Endometrial microvascular endothelial cells (primary cell): ENCODE results near the gene KCNA10. TPM values are rescaled to one million over a fixed set of nuclear protein-coding genes. Genes with fewer than 3 reads are reported as not detected.

ENCODE experiments used
- in situ Hi-C: cut with HindIII; loops from 2 replicates; pipeline ENCODE4 v1.10.0; 2017; ENCODE audit warnings: low sequenced_read_pairs, low pct_unique_long_range_greater_than_20kb; ENCODE audit errors: inconsistent ontology term
- total RNA-seq: library from RNA; depleted of rRNA; stranded (reverse); fragments of >200 nt; gene quantifications from one replicate; pipeline ENCODE4 v1.2.3, GENCODE V29; 2015; ENCODE audit errors: inconsistent ontology term

Gene KCNA10
- total RNA-seq, 1 donor from 2014 or later = not detected

- in situ Hi-C loops = no loop called here
These were observed 14.7 kb downstream of the KCNA10 start for GRCh38 chr1:110504226-110504625.

DNA sequence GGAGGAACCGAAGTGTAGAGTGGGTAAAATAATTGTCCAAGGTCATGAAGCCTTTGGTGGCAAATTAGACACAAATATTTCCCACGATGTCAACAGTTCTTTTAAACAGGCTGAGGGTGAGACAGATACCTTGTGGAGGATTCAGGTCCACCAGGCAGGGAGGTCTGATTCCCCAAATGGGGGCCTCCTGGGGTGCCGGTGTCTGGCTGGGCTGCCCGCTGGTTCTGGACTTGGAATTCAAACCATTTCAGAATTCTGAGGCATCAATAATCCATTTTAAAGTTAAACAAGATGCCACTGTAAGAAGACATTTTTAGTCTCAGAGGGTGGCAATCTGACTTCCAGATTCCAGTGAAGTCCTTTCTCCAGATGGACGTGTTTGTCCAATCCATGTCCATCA lies 15.5 kb downstream of the KCNA10 start:
- in situ Hi-C loops = no loop called here

- in situ Hi-C loops = no loop called here
These were observed 16.4 kb downstream of the KCNA10 start for GRCh38 chr1:110502402-110503151.

GRCh38 chr1:110501488-110502132 lies 17.4 kb downstream of the KCNA10 start:
- in situ Hi-C loops = no loop called here

GRCh38 chr1:110498270-110498669 lies 20.7 kb downstream of the KCNA10 start:
- in situ Hi-C loops = no loop called here

GRCh38 chr1:110495926-110496600 lies 22.9 kb downstream of the KCNA10 start:
- in situ Hi-C loops = no loop called here

DNA sequence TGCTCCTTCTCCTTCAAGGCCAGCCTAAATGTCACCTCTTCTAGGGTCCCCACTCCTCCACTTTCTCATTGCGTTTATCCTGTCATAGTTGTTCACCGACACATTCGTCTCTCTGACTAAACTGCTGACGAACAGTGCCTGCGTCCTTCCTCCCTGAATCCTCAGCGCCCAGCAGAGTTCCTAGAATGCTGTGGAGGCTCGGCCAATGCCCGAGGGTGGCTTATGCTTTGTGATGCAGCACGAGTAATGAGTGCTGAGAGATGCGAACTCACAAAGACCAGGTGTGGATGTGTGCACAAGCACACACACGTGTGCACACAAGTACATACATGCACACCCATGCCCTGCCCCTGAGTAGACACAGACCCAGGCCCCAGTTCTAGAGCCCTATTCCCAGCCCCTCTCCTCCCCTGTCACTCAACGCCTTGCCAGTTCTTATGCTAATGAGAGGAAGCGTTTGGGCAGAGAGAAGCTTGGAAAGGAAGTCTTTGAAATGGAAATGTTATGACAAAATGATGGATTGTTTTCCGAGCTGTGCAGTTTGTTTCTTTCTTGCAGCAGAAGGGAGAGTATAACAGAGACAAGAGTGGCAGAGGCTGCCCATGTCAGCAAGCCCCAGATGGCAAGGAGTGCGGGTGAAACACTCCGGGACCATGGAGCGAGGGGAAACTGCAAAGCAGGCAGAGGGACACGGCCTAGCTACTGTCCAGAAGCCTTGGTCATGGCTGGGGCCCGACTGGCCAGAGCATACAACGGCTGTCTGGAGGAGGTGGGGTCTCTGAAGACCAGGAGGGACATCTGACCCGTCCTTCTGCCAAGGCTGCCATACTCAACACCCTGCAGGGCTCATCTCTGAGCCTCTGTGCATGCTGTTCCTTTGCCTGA lies 24.2 kb downstream of the KCNA10 start:
- in situ Hi-C loops = no loop called here

DNA sequence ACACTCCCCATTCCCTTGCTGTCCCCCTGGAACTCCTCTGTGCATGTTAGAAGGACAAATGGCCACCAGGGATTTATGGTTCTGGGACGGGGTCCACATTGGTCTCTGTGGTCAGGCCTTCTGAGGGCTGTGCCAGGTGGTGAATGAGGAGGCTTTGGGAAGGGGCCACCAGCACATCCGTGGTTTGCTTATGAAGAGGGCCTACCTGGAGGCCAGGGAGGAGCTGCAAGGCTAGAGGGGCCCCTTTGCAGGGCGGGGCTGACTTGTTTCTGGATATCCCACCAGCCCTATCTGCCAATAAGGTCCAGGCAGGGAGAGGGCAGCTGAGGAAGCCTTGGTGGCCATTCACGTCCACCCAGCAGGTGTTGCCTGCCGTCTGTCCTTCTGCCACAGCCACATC lies 24.9 kb downstream of the KCNA10 start:
- in situ Hi-C loops = no loop called here

- in situ Hi-C loops = no loop called here
These were observed 25.8 kb downstream of the KCNA10 start for GRCh38 chr1:110493059-110493699.

DNA sequence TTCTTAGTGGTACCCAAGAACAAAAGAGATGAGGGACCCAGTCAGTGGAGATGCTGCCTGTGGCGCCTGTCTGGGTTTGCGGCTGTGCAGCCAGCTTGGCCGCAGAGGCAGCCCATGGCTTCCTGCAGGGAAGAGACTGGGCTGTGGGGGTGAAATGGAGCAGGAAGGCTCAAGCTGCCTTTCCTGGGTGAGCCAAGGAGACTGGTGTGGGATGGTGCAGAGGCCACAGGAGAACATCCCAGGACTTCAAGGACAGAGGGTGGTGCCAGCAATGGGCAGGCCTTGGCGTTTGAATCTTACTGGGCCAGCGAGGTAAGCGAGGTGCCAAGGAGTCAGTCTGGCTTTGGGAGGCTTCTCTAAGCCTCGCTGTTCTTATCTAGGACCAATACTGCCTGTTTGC lies 26.4 kb downstream of the KCNA10 start:
- in situ Hi-C loops = no loop called here

DNA sequence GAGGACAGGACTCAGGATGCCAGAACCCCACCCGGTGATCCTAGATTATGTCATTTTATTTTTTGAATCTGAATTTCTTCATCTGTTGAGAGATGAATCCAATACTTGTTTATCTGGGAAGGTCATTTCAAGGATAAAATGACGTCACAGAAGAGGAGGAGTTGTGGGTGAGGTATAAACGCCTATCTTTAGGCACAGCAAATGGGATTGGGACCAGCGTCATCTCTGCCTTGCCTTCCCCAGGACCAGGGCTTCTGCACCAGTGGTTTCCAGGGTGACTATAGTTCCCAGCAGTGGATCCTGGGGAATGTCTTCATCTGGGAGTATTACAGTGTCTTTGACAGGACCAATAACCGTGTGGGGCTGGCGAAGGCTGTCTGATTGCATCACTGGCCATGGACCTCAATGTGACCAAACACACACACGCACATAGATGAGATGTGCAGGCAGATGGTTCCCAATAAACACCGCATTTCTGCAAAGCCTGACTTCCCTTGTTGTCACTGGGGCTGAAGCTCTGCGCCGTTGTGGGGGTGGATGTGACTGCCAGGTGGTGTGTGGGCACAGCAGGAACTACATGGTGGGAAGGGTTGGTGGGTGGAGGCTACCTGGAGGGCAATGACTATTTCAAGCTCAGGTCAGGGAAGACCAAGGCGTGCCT lies 28.1 kb downstream of the KCNA10 start:
- in situ Hi-C loops = no loop called here

- in situ Hi-C loops = no loop called here
These were observed 28.9 kb downstream of the KCNA10 start for GRCh38 chr1:110489973-110490542.

DNA sequence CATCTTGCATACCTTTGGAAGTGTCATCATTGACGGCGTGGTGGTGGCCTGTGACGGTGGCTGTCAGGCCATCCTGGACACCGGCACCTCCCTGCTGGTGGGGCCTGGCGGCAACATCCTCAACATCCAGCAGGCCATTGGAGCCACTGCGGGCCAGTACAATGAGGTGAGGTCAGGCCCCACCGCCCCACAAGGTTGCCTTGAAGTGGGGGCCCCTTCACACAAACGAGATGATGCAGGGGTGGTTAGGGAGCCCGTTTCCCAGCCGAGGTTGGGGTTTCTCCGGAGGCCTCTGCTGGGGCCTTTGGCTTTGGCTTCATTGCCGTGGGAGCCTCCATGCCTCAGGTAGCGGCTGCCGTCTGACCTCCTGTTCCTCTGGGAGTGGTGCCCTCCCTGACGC lies 29.6 kb downstream of the KCNA10 start:
- in situ Hi-C loops = no loop called here

DNA sequence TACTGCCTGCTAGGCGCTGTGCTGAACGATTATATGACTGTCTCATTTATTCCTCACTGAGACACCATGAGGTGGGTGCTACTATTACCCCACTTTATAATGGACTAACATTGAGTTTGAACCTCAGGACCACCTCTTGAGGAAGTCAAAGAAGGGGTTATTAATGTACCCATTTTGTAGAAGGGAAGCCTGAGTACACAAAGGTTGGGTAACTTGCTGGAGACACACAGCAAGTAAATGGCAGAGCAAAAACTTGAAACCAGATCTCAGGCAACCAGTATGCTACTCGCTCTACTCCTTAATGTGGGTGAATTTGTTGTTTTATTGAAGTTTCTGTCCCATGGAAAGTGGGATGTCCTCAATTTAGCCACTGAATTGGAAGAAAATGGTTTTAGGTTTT lies 30.1 kb downstream of the KCNA10 start:
- in situ Hi-C loops = no loop called here

DNA sequence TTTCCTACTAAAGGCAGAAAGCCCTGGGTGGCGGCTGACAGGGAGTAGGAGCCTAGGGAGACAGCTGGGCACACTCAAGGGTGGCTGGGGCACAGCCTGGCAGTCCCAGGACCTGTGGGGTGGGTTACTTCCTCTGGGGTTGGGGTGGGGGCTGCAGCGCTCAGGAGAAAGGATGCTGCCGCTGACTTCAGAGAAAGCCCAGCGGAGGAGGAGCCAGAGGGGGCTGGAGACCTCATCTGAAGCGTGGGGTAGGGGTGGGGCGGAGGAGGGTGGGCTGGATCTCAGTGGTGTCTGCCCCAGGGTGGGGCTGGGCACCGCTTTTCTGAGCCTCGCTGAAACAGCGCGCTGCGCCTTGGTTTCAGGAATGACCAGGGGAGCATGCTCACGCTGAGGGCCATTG lies 30.8 kb downstream of the KCNA10 start:
- in situ Hi-C loops = no loop called here

- in situ Hi-C loops = no loop called here
These were observed 31.2 kb downstream of the KCNA10 start for GRCh38 chr1:110487726-110488125.

DNA sequence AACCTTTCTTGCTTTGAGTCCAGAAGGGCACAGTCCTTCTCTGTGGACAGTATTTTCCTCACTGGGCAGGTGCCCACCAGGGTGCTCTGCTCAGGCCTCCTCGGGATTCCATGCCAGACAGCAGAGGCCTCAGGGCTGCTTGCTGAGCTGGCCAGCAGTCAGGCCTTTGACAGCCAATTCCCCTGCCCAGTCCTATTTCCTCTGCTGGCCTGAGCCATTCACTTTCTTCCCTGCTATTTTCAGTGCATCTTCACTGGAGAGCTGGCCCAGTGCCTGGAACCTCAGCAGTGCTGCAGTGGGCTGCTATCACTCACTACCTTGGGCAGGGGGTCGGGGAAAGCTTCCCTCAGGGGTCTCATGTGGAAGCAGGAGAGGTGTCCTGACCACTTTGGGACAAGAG lies 33.2 kb downstream of the KCNA10 start:
- in situ Hi-C loops = no loop called here

- in situ Hi-C loops = no loop called here
These were observed 34.2 kb downstream of the KCNA10 start for GRCh38 chr1:110484801-110485200.
